NCI-H1048 (cell line): ENCODE data around the gene PRDX2.
"Not testable (repeated sequence)": the region's sequence is repeated elsewhere in the genome, so short reads cannot be mapped to it uniquely, and the experiment has no call there.

ENCODE experiments used
- DNase-seq: peaks from one replicate; lab custom pipeline; 2025; lab: John Stamatoyannopoulos, UW

The PRDX2 gene

GRCh38 chr19:12825254-12826131, 23.9 kb upstream of the PRDX2 start:
- no peak for DNase-seq

GRCh38 chr19:12821761-12822160, 20.2 kb upstream of the PRDX2 start:
- no peak for DNase-seq

GRCh38 chr19:12817810-12818209, 16.2 kb upstream of the PRDX2 start:
- DNase-seq, result not testable (repeated sequence)

- DNase-seq, result not testable (repeated sequence)
Observed at GRCh38 chr19:12817188-12817587, 15.6 kb upstream of the PRDX2 start.

GRCh38 chr19:12815088-12815487, 13.5 kb upstream of the PRDX2 start:
- no peak for DNase-seq

- peak; percentile 71 for DNase-seq
Observed at GRCh38 chr19:12806242-12807081, 4.9 kb upstream of the PRDX2 start, which contains the start of gene RNASEH2A. RNASEH2A (plus strand) TSS chr19:12806584; CDS start chr19:12806674, 90 bp downstream.

GRCh38 chr19:12804051-12804450, 2.5 kb upstream of the PRDX2 start:
- DNase-seq, result no peak

GRCh38 chr19:12802267-12803106, 887 bp upstream of the PRDX2 start:
- no peak for DNase-seq

GRCh38 chr19:12800923-12801465, 606 bp downstream of the PRDX2 start:
- DNase-seq, result no peak

- DNase-seq, result no peak
Observed at GRCh38 chr19:12800466-12800770, 1.2 kb downstream of the PRDX2 start.

GRCh38 chr19:12799742-12800465, 1.7 kb downstream of the PRDX2 start:
- DNase-seq, result no peak

GRCh38 chr19:12797607-12798006, 4.0 kb downstream of the PRDX2 start:
- DNase-seq, result not testable (repeated sequence)

- no peak for DNase-seq
Observed at GRCh38 chr19:12797141-12797587, 4.4 kb downstream of the PRDX2 start.

GRCh38 chr19:12796146-12797071, 5.2 kb downstream of the PRDX2 start:
- peak; percentile 61 for DNase-seq

GRCh38 chr19:12794971-12795381, 6.6 kb downstream of the PRDX2 start:
- no peak for DNase-seq

- DNase-seq, result no peak
Observed at GRCh38 chr19:12794196-12794941, 7.2 kb downstream of the PRDX2 start.

- DNase-seq, result peak; percentile 85
Observed at GRCh38 chr19:12793290-12794195, 8.1 kb downstream of the PRDX2 start.

- DNase-seq, result no peak
Observed at GRCh38 chr19:12792853-12793289, 8.7 kb downstream of the PRDX2 start.
